Measurements from ENCODE around the gene ADH6. TPM values are rescaled to one million over a fixed set of nuclear protein-coding genes. Genes with fewer than 3 reads are reported as not detected.
"Not testable (repeated sequence)": the region's sequence is repeated elsewhere in the genome, so short reads cannot be mapped to it uniquely, and the experiment has no call there.

ADH6 gene
- total and polyA plus RNA-seq, 5 experiments from 2014 or later: not detected

GRCh38 chr4:99209671-99210070 lies 9.4 kb downstream of the ADH6 start:
- Mint-ChIP-seq H3K36me3 (peaks cover 0 to 2% (median 0%) of the 10 kb centered on the region in 3 donors), H3K27ac (no peak overlapping the region), H3K27me3 (no peaks in the 10 kb centered on the region), H3K4me3 (no peak overlapping the region), H3K9me3 (no peaks in the 10 kb centered on the region), H3K4me1 (no peaks in the 10 kb centered on the region)
- DNase-seq (no peak), ATAC-seq (no peak)
- POLR2A ChIA-PET: no interaction called here

DNA sequence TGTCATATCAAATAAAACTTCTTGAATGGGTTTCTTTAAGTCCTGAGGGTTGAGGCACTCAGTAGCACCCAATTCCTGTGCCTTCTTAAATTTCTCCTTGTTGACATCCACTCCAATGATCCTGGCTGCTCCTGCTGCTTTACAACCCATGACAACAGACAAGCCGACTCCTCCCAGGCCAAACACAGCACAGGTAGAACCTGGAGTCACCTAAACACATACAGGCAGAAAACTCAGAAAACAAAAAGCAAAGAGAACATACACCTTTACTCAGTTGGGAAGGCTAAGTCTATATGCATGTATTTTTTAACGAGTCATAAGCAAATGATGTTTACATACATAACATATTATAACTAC lies 10.3 kb downstream of the ADH6 start:
- Mint-ChIP-seq H3K9me3 (no peaks in the 10 kb centered on the region), H3K4me3 (no peak overlapping the region), H3K36me3 (peaks cover 0 to 2% (median 0%) of the 10 kb centered on the region in 3 donors), H3K27me3 (no peaks in the 10 kb centered on the region), H3K4me1 (no peaks in the 10 kb centered on the region), H3K27ac (no peak overlapping the region)
- POLR2A ChIA-PET: no interaction called here
- no peak for ATAC-seq
- no peak for DNase-seq

DNA sequence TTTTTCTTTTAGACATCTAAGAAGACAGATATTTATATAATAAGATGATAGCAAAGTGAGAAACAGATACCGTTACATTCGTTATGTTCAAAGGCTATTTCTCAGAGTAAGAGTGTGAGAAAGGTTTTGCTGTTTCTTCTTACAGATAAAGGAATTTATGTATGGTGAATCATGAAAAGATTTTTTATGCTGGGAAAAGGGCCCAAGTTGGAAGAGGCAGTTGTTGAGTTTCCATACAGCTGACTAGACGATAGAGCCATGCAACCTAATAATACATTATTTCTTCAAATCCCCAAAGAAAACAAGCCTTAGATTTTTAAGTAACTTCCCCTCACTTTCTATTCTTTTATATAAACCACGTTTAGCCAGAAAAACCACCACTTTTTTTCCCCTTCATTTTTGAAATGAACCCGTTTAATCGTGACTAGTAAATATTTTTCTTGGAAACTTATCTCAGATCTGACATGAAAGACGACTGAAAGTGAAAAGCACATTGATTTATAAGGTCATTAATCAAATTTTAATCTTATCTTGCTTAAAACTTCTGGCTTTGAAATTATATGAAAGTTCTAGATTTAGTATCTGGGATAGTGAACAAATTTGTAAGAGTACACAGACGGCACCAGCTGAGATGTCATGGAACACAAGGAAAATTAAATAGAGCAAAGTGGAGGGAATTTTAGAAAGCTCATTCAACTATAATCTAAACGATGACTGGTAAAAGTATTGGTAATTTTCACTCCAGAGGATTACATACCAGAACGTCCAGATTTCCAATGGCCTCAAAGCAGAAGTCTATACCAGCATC lies 10.9 kb downstream of the ADH6 start:
- H3K4me3 Mint-ChIP-seq: no peak overlapping the region
- POLR2A ChIA-PET: interaction anchor here (0.9 kb wide), 1 partner anchor 12 kb away, joined by 3 read pairs; no protein-coding TSS in a partner anchor
- H3K4me1 Mint-ChIP-seq: no peaks in the 10 kb centered on the region
- H3K36me3 Mint-ChIP-seq: peaks cover 0 to 2% (median 0%) of the 10 kb centered on the region in 3 donors
- no peaks in the 10 kb centered on the region for H3K9me3 Mint-ChIP-seq
- no peaks in the 10 kb centered on the region for H3K27me3 Mint-ChIP-seq
- ATAC-seq (no peak), DNase-seq (no peak)
- H3K27ac Mint-ChIP-seq: no peak overlapping the region

GRCh38 chr4:99207069-99207743 lies 11.8 kb downstream of the ADH6 start:
- H3K9me3 Mint-ChIP-seq: no peaks in the 10 kb centered on the region
- H3K4me1 Mint-ChIP-seq: no peaks in the 10 kb centered on the region
- POLR2A ChIA-PET: interaction anchor here (0.9 kb wide), 1 partner anchor 11 kb away, joined by 3 read pairs; no protein-coding TSS in a partner anchor
- no peaks in the 10 kb centered on the region for H3K27me3 Mint-ChIP-seq
- no peak for ATAC-seq
- H3K4me3 Mint-ChIP-seq: no peak overlapping the region
- DNase-seq: no peak
- H3K27ac Mint-ChIP-seq: no peak overlapping the region
- H3K36me3 Mint-ChIP-seq: peaks cover 0 to 2% (median 0%) of the 10 kb centered on the region in 3 donors

GRCh38 chr4:99205153-99205979 lies 13.7 kb downstream of the ADH6 start:
- POLR2A ChIA-PET: no interaction called here
- peaks cover 0 to 2% (median 0%) of the 10 kb centered on the region in 3 donors for H3K36me3 Mint-ChIP-seq
- no peak for DNase-seq
- no peaks in the 10 kb centered on the region for H3K9me3 Mint-ChIP-seq
- no peak overlapping the region for H3K4me3 Mint-ChIP-seq
- peaks cover 0 to 1% (median 0%) of the 10 kb centered on the region in 5 donors for H3K27me3 Mint-ChIP-seq
- no peak overlapping the region for H3K27ac Mint-ChIP-seq
- ATAC-seq: no peak
- no peaks in the 10 kb centered on the region for H3K4me1 Mint-ChIP-seq

DNA sequence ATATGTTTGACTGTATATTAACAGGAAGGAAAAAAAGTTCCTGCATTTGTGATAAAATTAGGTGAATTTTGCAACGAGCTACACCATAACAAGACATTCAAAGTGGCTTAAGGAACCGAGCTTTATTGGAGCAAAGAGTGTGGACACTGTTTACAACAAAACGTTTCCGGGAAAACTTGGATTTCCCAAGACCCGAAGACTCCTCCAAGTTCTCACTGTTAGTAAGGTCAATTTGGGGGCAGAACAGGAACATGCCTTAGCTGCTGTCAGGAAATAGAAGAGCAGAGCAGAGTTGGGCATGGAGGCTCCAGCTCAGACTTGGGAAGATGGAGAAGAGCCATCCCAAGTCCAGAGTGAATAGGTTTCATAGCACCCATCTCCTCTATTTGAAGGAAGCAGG lies 16.5 kb downstream of the ADH6 start:
- peaks cover 0 to 1% (median 0%) of the 10 kb centered on the region in 5 donors for H3K27me3 Mint-ChIP-seq
- no peak for ATAC-seq
- H3K4me3 Mint-ChIP-seq: no peak overlapping the region
- peaks cover 0 to 7% (median 0%) of the 10 kb centered on the region in 9 donors for H3K9me3 Mint-ChIP-seq
- POLR2A ChIA-PET: no interaction called here
- H3K27ac Mint-ChIP-seq: no peak overlapping the region
- no peak for DNase-seq
- peaks cover 0 to under 1% (median 0%) of the 10 kb centered on the region in 3 donors for H3K36me3 Mint-ChIP-seq
- no peaks in the 10 kb centered on the region for H3K4me1 Mint-ChIP-seq

DNA sequence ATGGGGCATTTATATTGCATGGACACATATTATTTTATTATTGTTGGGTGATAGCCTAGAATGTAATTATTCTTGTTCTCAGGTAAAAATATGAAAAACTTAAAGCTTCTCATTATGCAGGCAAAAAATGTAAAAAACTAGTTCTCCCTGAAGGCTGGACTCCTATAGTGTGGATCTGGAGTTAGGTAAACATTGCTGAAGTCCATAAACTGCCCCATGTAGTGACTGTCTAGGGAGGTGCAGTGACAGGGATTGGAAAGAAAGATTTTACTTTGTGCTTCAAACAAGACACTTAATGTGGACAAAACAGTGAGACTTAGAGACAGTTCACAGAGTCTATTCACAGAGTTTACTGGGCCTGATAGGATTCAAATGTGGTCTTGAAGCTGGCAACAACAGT lies 17.0 kb downstream of the ADH6 start:
- Mint-ChIP-seq H3K36me3 (peaks cover 0 to 5% (median 4%) of the 10 kb centered on the region in 3 donors), H3K4me3 (no peak overlapping the region), H3K27ac (no peak overlapping the region), H3K9me3 (peaks cover 0 to 7% (median 0%) of the 10 kb centered on the region in 9 donors), H3K4me1 (no peaks in the 10 kb centered on the region), H3K27me3 (peaks cover 0 to 1% (median 0%) of the 10 kb centered on the region in 5 donors)
- no peak for DNase-seq
- ATAC-seq: no peak
- POLR2A ChIA-PET: no interaction called here

GRCh38 chr4:99201690-99202089 lies 17.4 kb downstream of the ADH6 start:
- H3K4me3 Mint-ChIP-seq: no peak overlapping the region
- peaks cover 0 to 1% (median 0%) of the 10 kb centered on the region in 5 donors for H3K27me3 Mint-ChIP-seq
- no peak overlapping the region for H3K27ac Mint-ChIP-seq
- H3K9me3 Mint-ChIP-seq: peaks cover 0 to 10% (median 0%) of the 10 kb centered on the region in 9 donors
- no peak for ATAC-seq
- DNase-seq: no peak
- no peaks in the 10 kb centered on the region for H3K4me1 Mint-ChIP-seq
- POLR2A ChIA-PET: no interaction called here
- H3K36me3 Mint-ChIP-seq: peaks cover 0 to 9% (median 7%) of the 10 kb centered on the region in 3 donors

GRCh38 chr4:99200138-99200537 lies 18.9 kb downstream of the ADH6 start:
- peaks cover 0 to 17% (median 0%) of the 10 kb centered on the region in 9 donors for H3K9me3 Mint-ChIP-seq
- no peak overlapping the region for H3K4me3 Mint-ChIP-seq
- H3K4me1 Mint-ChIP-seq: no peaks in the 10 kb centered on the region
- peaks cover 3 to 18% (median 7%) of the 10 kb centered on the region in 3 donors for H3K36me3 Mint-ChIP-seq
- POLR2A ChIA-PET: no interaction called here
- H3K27ac Mint-ChIP-seq: no peak overlapping the region
- H3K27me3 Mint-ChIP-seq: peaks cover 0 to 1% (median 0%) of the 10 kb centered on the region in 5 donors
- ATAC-seq: no peak
- DNase-seq: no peak

GRCh38 chr4:99190336-99190735 lies 28.7 kb downstream of the ADH6 start:
- Mint-ChIP-seq H3K36me3 (peaks cover 11 to 65% (median 54%) of the 10 kb centered on the region in 3 donors), H3K27me3 (no peaks in the 10 kb centered on the region), H3K27ac (no peak overlapping the region), H3K4me1 (no peaks in the 10 kb centered on the region), H3K4me3 (no peak overlapping the region), H3K9me3 (peaks cover 14 to 67% (median 37%) of the 10 kb centered on the region in 9 donors)
- DNase-seq: no peak
- POLR2A ChIA-PET: no interaction called here
- ATAC-seq: no peak

GRCh38 chr4:99189900-99190299 lies 29.1 kb downstream of the ADH6 start:
- POLR2A ChIA-PET, H3K27me3 Mint-ChIP-seq, H3K27ac Mint-ChIP-seq: not testable (repeated sequence)

GRCh38 chr4:99186029-99186428 lies 33.0 kb downstream of the ADH6 start:
- POLR2A ChIA-PET: no interaction called here
- ATAC-seq (no peak), DNase-seq (no peak)
- Mint-ChIP-seq H3K4me1 (no peaks in the 10 kb centered on the region), H3K27me3 (no peaks in the 10 kb centered on the region), H3K27ac (no peak overlapping the region), H3K4me3 (no peak overlapping the region), H3K36me3 (peaks cover 11 to 68% (median 66%) of the 10 kb centered on the region in 3 donors), H3K9me3 (peaks cover 13 to 74% (median 46%) of the 10 kb centered on the region in 9 donors)

More at GRCh38 chr4:99189900-99190299, 29.1 kb downstream of the ADH6 start:
- not testable (repeated sequence) for H3K4me1 Mint-ChIP-seq, H3K4me3 Mint-ChIP-seq, DNase-seq, ATAC-seq
- peaks cover 11 to 62% (median 59%) of the 10 kb centered on the region in 3 donors for H3K36me3 Mint-ChIP-seq
- peaks cover 15 to 72% (median 42%) of the 10 kb centered on the region in 9 donors for H3K9me3 Mint-ChIP-seq
